OCI-LY1 (cell line): Measurements from ENCODE around the gene MTERF4.

Experiments used
- H2AFZ ChIP-seq: fragments of 200-600 bp; sonication (generic), shearing (Covaris generic); 2 replicates; pipeline ENCODE4 v1.6.0; 2014; ENCODE audit warnings: antibody characterized with exemption, mild to moderate bottlenecking, low read length
- H3F3A ChIP-seq: fragments of 200-600 bp; sonication (generic), shearing (Covaris generic); 2 replicates; pipeline ENCODE4 v1.6.0; 2014; ENCODE audit warnings: mild to moderate bottlenecking, antibody characterized with exemption, low read length, moderate library complexity; ENCODE audit not compliant: insufficient read depth
- H3K27ac ChIP-seq: fragments of 200-600 bp; sonication (generic); 2 replicates; pipeline ENCODE4 v1.5.1; 2014; ENCODE audit warnings: low read length, mixed run types, mild to moderate bottlenecking, low read depth; ENCODE audit not compliant: poor library complexity, severe bottlenecking
- H3K27me3 ChIP-seq: fragments of 200-600 bp; sonication (generic); 2 replicates; pipeline ENCODE4 v1.6.0; 2014; ENCODE audit warnings: antibody characterized with exemption, mild to moderate bottlenecking, low read length, moderate library complexity; ENCODE audit not compliant: insufficient read depth
- H3K36me3 ChIP-seq: fragments of 200-600 bp; sonication (generic); 2 replicates; pipeline ENCODE4 v1.6.1; 2014; ENCODE audit warnings: mild to moderate bottlenecking, antibody characterized with exemption, low read length, moderate library complexity, mixed read lengths; ENCODE audit not compliant: insufficient read depth
- H3K4me1 ChIP-seq: fragments of 200-600 bp; sonication (generic); 2 replicates; pipeline ENCODE4 v1.5.1; 2014; ENCODE audit warnings: mild to moderate bottlenecking, low read length, moderate library complexity; ENCODE audit not compliant: insufficient read depth, severe bottlenecking
- H3K4me2 ChIP-seq: fragments of 200-600 bp; sonication (generic), shearing (Covaris generic); 2 replicates; pipeline ENCODE4 v1.6.1; 2014; ENCODE audit warnings: low read length
- H3K4me3 ChIP-seq: fragments of 200-600 bp; sonication (generic); 2 replicates; pipeline ENCODE4 v1.5.1; 2014; ENCODE audit warnings: low read length, low read depth, mild to moderate bottlenecking, mixed read lengths; ENCODE audit not compliant: poor library complexity, severe bottlenecking
- H3K79me2 ChIP-seq: fragments of 200-600 bp; shearing (Covaris generic); 2 replicates; pipeline ENCODE4 v1.6.1; 2016; ENCODE audit warnings: mixed run types, low read length, mixed read lengths; ENCODE audit not compliant: insufficient read depth
- H3K9ac ChIP-seq: fragments of 200-600 bp; sonication (generic), shearing (Covaris generic); 2 replicates; pipeline ENCODE4 v1.6.1; 2014; ENCODE audit warnings: mild to moderate bottlenecking, low read length, mixed read lengths
- H3K9me2 ChIP-seq: fragments of 200-600 bp; sonication (generic), shearing (Covaris generic); 2 replicates; pipeline ENCODE4 v1.6.1; 2014; ENCODE audit warnings: low read depth, mild to moderate bottlenecking, low read length, mixed read lengths
- H3K9me3 ChIP-seq: fragments of 200-600 bp; shearing (Covaris generic); 2 replicates; pipeline ENCODE4 v1.6.1; 2014; ENCODE audit warnings: low read length, mixed read lengths
- H4K20me1 ChIP-seq: fragments of 200-600 bp; sonication (generic), shearing (Covaris generic); 2 replicates; pipeline ENCODE4 v1.6.0; 2016; ENCODE audit warnings: mild to moderate bottlenecking, low read length; ENCODE audit not compliant: insufficient read depth
- CTCF ChIP-seq: fragments of 200-600 bp; sonication (generic), shearing (Covaris generic); IDR thresholded peaks from 2 replicates; pipeline ENCODE4 v1.5.1; 2017; ENCODE audit warnings: mild to moderate bottlenecking, antibody characterized with exemption, low read length, moderate library complexity, mixed read lengths
- EZH2 ChIP-seq: fragments of 200-600 bp; sonication (generic), shearing (Covaris generic); IDR thresholded peaks from 2 replicates; pipeline ENCODE4 v1.8.0; 2017; ENCODE audit warnings: borderline replicate concordance, mixed run types, mild to moderate bottlenecking, antibody characterized with exemption, low read length, moderate library complexity, mixed read lengths

MTERF4 gene

GRCh38 chr2:241141214-241141770 is 39.2 kb upstream of the MTERF4 start:
- Histone ChIP-seq H3K27ac (no peak overlapping the region), H3K9me3 (no peaks in the 10 kb centered on the region), H3K4me3 (no peak overlapping the region), H3K79me2 (no peaks in the 10 kb centered on the region), H3K9ac (no peak overlapping the region), H3K27me3 (no peaks in the 10 kb centered on the region), H3K4me2 (no peak overlapping the region), H2AFZ (no peak overlapping the region), H3K9me2 (no peaks in the 10 kb centered on the region), H4K20me1 (no peaks in the 10 kb centered on the region), H3F3A (no peaks in the 10 kb centered on the region), H3K4me1 (peaks cover 5% of the 10 kb centered on the region), H3K36me3 (peaks cover 58% of the 10 kb centered on the region)
- TF ChIP-seq EZH2 (no peak), CTCF (no peak)

- Histone ChIP-seq H4K20me1 (no peaks in the 10 kb centered on the region), H3K27me3 (no peaks in the 10 kb centered on the region), H3K9ac (no peak overlapping the region), H3K36me3 (peaks cover 67% of the 10 kb centered on the region), H3K4me1 (no peaks in the 10 kb centered on the region), H3K9me3 (no peaks in the 10 kb centered on the region), H3F3A (no peaks in the 10 kb centered on the region), H3K9me2 (no peaks in the 10 kb centered on the region), H3K27ac (no peak overlapping the region), H2AFZ (no peak overlapping the region), H3K4me2 (no peak overlapping the region), H3K79me2 (no peaks in the 10 kb centered on the region), H3K4me3 (no peak overlapping the region)
- TF ChIP-seq CTCF = no peak
- TF ChIP-seq EZH2 = no peak
These were observed 38.4 kb upstream of the MTERF4 start for GRCh38 chr2:241140445-241140840.

GRCh38 chr2:241139531-241140444 is 37.7 kb upstream of the MTERF4 start:
- Histone ChIP-seq H3K36me3 (peaks cover 73% of the 10 kb centered on the region), H3K4me1 (no peaks in the 10 kb centered on the region), H3K9ac (no peak overlapping the region), H3K4me2 (no peak overlapping the region), H3F3A (no peaks in the 10 kb centered on the region), H3K27ac (no peak overlapping the region), H3K9me3 (no peaks in the 10 kb centered on the region), H2AFZ (no peak overlapping the region), H3K9me2 (no peaks in the 10 kb centered on the region), H4K20me1 (no peaks in the 10 kb centered on the region), H3K27me3 (no peaks in the 10 kb centered on the region), H3K4me3 (no peak overlapping the region), H3K79me2 (no peaks in the 10 kb centered on the region)
- no peak for TF ChIP-seq CTCF
- TF ChIP-seq EZH2 = no peak
